Natural killer cell (primary cell): Measurements from ENCODE around the gene EOGT. TPM values are rescaled to one million over a fixed set of nuclear protein-coding genes. Genes with fewer than 3 reads are reported as not detected.

Experiments used
- ATAC-seq, 3 donors: fragments of 150-1000 bp in 2 of 3; fragments of 200-7000 bp in 1 of 3; cut with Tn5 transposase; 1 replicate in 1 of 3; 2 replicates in 2 of 3; pipeline ENCODE4 v1.10.0; 2021; ENCODE audit warnings: mild to moderate bottlenecking in 2 of 3, moderate library complexity in 2 of 3
- DNase-seq, 2 donors: peaks; one replicate each; pipeline versions ENCODE4 v3.0.0 to v3.0.0-alpha.2; 2013 to 2021; ENCODE audit warnings: mixed read lengths in 1 of 2
- H3K27ac ChIP-seq: one replicate; pipeline ENCODE4 v1.5.1; 2013; ENCODE audit warnings: mild to moderate bottlenecking, low read length
- H3K27me3 ChIP-seq: one replicate; pipeline ENCODE4 v1.6.1; 2013; ENCODE audit warnings: low read length; ENCODE audit not compliant: control insufficient read depth, insufficient read depth
- H3K36me3 ChIP-seq: one replicate; pipeline ENCODE4 v1.6.1; 2013; ENCODE audit warnings: low read length; ENCODE audit not compliant: control insufficient read depth, insufficient read depth
- H3K4me1 ChIP-seq: one replicate; pipeline ENCODE4 v1.6.1; 2013; ENCODE audit warnings: low read length; ENCODE audit not compliant: control insufficient read depth, insufficient read depth
- H3K4me3 ChIP-seq: one replicate; pipeline ENCODE4 v1.5.1; 2013; ENCODE audit warnings: low read length
- H3K9me3 ChIP-seq: one replicate; pipeline ENCODE4 v1.6.1; 2013; ENCODE audit warnings: low read length; ENCODE audit not compliant: control insufficient read depth, insufficient read depth
- H3K27ac Mint-ChIP-seq, 2 donors: one replicate each; pipeline ENCODE4 v1.8.0; 2022; ENCODE audit warnings: mild to moderate bottlenecking in 2 of 2, mixed read lengths in 2 of 2, moderate library complexity in 1 of 2
- H3K27me3 Mint-ChIP-seq, 2 donors: one replicate each; pipeline ENCODE4 v1.8.0; 2022; ENCODE audit warnings: low read depth in 2 of 2, mixed read lengths in 2 of 2
- H3K36me3 Mint-ChIP-seq: one replicate; pipeline ENCODE4 v1.8.0; 2022; ENCODE audit warnings: mixed read lengths
- H3K4me1 Mint-ChIP-seq, 2 donors: one replicate each; pipeline ENCODE4 v1.8.0; 2022; ENCODE audit warnings: mixed read lengths in 2 of 2
- H3K4me3 Mint-ChIP-seq: one replicate; pipeline ENCODE4 v1.8.0; 2022; ENCODE audit warnings: mild to moderate bottlenecking, moderate library complexity, mixed read lengths
- H3K9me3 Mint-ChIP-seq, 2 donors: one replicate each; pipeline ENCODE4 v1.8.0; 2022; ENCODE audit warnings: mixed read lengths in 2 of 2
- WGBS: methylation state at CpG from one replicate; pipeline ENCODE4 v1.1.7; 2013; ENCODE audit warnings: missing lambda C conversion rate; ENCODE audit not compliant: insufficient coverage; 5-methylcytosine and 5-hydroxymethylcytosine counted together
- intact Hi-C: fragments of 100-400 bp; cut with micrococcal nuclease; formaldehyde crosslinking; loops from one replicate; pipeline ENCODE4 v1.14.2; 2022
- total RNA-seq, 4 donors: library from RNA; stranded (reverse); fragments of 120-200 nt in 1 of 4; gene quantifications; one replicate each; pipeline versions ENCODE4 v1.2.3 to v1.2.4, GENCODE V29; 2013 to 2022
- TF ChIP-seq, protein P1 (sequence below): fragments of 200-600 bp; IDR thresholded peaks from one replicate; pipeline ENCODE4 v1.8.0; 2022; ENCODE audit warnings: antibody characterized with exemption

Gene EOGT
- total RNA-seq, 3 donors from 2014 or later (not counting 1 experiment from before 2014, with no cell fraction given) = 8.4 to 11.6 (median 10.8) TPM

DNA sequence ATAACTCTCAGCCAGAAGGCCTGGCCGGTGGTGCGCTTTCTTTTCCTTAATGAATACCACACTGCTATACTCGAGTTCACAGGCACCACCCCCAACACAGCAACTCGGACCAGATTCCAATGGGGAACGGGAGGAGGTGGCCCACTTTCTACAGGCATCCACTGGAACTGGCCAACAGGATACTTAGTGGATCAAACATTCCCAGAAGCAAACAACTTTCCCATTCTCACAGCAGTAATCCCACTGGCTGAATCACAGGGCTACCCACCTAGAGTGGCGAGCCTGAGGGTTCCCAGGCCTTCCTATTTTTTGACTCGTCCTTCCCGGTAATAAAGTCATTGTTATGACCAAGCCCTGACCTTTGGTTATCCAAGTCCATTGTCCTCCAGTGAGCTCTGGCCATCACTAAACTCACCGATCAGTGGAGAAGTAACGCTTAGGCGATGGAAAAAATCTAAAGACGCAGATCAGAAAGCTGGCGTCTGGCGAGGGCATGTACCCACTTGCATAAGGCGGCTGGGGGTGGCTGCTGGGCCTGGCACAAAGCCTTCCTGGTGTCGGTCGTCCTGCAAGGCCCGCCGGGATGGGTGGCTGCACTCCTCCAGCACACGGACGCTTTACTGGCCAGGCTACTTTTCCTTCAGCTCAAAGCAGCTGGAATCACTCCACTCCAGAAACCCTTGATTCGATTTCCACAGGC is 1.2 kb downstream of the EOGT start:
- no peak overlapping the region for H3K27ac ChIP-seq
- H3K36me3 Mint-ChIP-seq = no peaks in the 10 kb centered on the region
- peaks cover 6 to 16% of the 10 kb centered on the region in 2 donors for H3K4me1 Mint-ChIP-seq
- peak overlapping the region; percentile 41 to 82 for H3K27ac Mint-ChIP-seq
- intact Hi-C loops = no loop called here
- no peaks in the 10 kb centered on the region for H3K9me3 Mint-ChIP-seq
- H3K4me1 ChIP-seq = peaks cover 7% of the 10 kb centered on the region
- TF ChIP-seq, protein P1, sequence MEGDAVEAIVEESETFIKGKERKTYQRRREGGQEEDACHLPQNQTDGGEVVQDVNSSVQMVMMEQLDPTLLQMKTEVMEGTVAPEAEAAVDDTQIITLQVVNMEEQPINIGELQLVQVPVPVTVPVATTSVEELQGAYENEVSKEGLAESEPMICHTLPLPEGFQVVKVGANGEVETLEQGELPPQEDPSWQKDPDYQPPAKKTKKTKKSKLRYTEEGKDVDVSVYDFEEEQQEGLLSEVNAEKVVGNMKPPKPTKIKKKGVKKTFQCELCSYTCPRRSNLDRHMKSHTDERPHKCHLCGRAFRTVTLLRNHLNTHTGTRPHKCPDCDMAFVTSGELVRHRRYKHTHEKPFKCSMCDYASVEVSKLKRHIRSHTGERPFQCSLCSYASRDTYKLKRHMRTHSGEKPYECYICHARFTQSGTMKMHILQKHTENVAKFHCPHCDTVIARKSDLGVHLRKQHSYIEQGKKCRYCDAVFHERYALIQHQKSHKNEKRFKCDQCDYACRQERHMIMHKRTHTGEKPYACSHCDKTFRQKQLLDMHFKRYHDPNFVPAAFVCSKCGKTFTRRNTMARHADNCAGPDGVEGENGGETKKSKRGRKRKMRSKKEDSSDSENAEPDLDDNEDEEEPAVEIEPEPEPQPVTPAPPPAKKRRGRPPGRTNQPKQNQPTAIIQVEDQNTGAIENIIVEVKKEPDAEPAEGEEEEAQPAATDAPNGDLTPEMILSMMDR = no peak
- H3K4me3 ChIP-seq = no peak overlapping the region
- H3K27me3 ChIP-seq = no peaks in the 10 kb centered on the region
- H3K36me3 ChIP-seq = peaks cover 7% of the 10 kb centered on the region
- H3K27me3 Mint-ChIP-seq = no peaks in the 10 kb centered on the region
- no peak for ATAC-seq
- H3K9me3 ChIP-seq = no peaks in the 10 kb centered on the region
- 97% methylated on average over 21 of the region's 22 CpGs for WGBS
- peak in 1 of 2 donors; percentile 15 for DNase-seq
- H3K4me3 Mint-ChIP-seq = peak overlapping the region; percentile 92

DNA sequence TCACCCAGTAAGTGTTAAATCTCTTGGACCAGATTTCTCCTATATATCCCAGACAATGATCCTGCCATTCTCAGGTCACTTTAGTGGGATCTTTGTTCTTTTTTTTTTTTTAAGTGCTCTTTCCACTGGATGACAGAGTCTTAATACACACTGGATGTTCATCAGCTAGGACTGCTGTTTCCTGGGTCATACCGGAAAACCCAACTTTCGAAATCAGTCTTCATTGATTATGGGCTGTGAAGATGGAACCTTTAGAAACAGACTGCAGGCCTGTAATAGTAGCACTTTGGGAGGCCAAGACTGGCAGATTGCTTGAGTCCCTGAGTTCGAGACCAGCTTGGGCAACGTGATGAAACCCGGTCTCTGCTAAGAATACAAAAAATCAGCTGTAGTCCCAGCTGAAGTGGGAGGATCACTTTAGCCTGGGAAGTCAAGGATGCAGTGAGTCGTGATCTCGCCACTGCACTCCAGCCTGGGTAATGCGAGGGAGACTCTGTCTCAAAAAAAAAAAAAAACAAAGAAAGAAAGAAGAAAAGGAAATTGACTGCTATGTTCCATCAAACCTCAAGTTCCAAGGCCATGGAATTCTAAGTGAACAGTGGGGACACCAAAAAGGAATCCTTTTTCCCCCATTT is 2.3 kb downstream of the EOGT start:
- 98% methylated on average over 8 of the region's 8 CpGs for WGBS
- Mint-ChIP-seq H3K4me1 (peaks cover 6 to 16% of the 10 kb centered on the region in 2 donors), H3K27me3 (no peaks in the 10 kb centered on the region), H3K9me3 (no peaks in the 10 kb centered on the region), H3K4me3 (peak overlapping the region; percentile 76), H3K27ac (peak overlapping the region; percentile 41 to 47), H3K36me3 (no peaks in the 10 kb centered on the region)
- TF ChIP-seq, protein P1 = no peak
- ATAC-seq (no peak), DNase-seq (peak in 1 of 2 donors; percentile 10)
- Histone ChIP-seq H3K4me3 (no peak overlapping the region), H3K36me3 (peaks cover 9% of the 10 kb centered on the region), H3K9me3 (no peaks in the 10 kb centered on the region), H3K27ac (no peak overlapping the region), H3K4me1 (peaks cover 7% of the 10 kb centered on the region), H3K27me3 (no peaks in the 10 kb centered on the region)
- intact Hi-C loops = no loop called here

DNA sequence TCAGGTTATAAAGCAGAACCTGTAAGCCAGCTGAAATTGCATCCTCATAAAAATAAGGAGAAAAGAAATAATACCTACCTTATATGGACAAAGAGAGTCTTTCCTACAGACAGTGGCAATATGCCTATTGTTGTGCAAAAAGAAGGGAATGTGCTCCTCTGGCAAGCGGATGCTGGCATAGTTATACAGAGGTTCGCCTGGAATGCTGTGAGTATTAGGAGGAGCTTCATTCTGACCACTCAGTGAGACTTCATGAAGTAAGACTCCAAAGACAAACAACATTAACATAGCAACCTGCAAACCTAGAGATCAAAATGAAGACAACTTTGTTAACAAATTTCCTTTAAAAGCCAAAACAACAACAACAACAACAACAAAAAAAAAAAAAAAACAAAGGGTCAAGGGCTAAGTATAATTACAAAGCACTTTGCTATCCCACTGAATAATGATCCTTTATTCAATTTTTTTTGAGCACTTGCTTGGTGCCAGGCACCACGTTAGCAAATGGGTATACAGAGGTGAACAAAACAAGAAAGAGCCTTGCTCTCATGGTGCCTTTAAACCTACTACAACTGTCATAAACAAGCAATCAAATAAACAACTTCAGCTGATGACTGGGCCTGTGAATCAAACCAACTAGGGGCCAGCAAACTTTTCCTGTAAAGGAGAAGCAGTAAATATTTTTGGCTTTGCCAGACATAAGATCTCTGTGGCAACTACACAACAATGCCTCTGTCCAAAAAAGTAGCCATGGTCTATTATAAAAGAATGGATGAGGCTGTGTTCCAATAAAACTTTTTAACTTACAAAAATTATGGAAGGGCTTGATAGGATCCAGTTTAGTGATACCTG is 3.7 kb downstream of the EOGT start:
- Mint-ChIP-seq H3K27ac (peak overlapping the region in 1 of 2 donors; percentile 12), H3K36me3 (no peaks in the 10 kb centered on the region), H3K9me3 (no peaks in the 10 kb centered on the region), H3K4me1 (peaks cover 6 to 16% of the 10 kb centered on the region in 2 donors), H3K27me3 (no peaks in the 10 kb centered on the region), H3K4me3 (no peak overlapping the region)
- WGBS = 97% methylated on average over 2 of the region's 3 CpGs
- Histone ChIP-seq H3K36me3 (peaks cover 9% of the 10 kb centered on the region), H3K9me3 (no peaks in the 10 kb centered on the region), H3K4me3 (no peak overlapping the region), H3K27ac (no peak overlapping the region), H3K27me3 (no peaks in the 10 kb centered on the region), H3K4me1 (peaks cover 7% of the 10 kb centered on the region)
- ATAC-seq = no peak
- intact Hi-C loops = no loop called here
- DNase-seq = no peak
- TF ChIP-seq, protein P1 = no peak
